ELR (cell line): ENCODE measurements around the gene GSTK1.
"Not testable (repeated sequence)": the region's sequence is repeated elsewhere in the genome, so short reads cannot be mapped to it uniquely, and the experiment has no call there.

ENCODE experiments used
- DNase-seq: peaks from one replicate; pipeline ENCODE4 v3.0.0-alpha.2; 2015; ENCODE audit warnings: low read depth

Gene GSTK1

DNA sequence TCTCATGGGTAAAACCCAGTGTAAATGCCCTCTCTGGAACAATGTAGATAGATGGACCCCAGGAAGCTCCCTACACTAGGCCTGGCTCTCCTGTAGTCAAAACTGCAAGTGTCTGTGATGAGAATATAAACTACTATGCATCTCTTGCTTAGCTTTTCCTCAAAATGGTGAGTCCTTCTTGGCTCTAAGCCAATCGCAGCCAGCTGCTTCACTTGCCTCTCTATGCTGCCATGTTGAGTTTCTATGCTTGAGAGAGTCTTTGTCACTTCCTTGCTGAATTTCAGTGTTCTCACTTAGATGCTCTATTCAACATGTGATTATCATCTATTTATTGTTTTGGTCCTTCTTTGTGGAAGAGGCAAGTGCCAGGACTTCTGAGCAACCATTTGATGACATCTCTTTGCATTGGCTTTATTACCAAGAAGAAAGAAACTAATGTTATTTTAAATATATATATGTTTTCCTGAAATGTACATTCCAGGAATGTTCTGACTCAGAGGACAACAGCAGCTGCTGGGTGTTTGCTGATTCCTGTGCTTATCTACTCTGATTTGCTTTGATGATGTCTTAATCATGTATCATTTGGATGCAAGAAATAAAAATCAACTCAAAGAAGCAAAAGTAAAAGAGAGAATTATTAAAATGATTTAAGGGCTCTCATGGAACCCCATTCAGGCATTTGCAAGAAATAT, 24.8 kb upstream of the GSTK1 start:
- no peak for DNase-seq

GRCh38 chr7:143239813-143240212, 23.4 kb upstream of the GSTK1 start:
- DNase-seq, result no peak

DNA sequence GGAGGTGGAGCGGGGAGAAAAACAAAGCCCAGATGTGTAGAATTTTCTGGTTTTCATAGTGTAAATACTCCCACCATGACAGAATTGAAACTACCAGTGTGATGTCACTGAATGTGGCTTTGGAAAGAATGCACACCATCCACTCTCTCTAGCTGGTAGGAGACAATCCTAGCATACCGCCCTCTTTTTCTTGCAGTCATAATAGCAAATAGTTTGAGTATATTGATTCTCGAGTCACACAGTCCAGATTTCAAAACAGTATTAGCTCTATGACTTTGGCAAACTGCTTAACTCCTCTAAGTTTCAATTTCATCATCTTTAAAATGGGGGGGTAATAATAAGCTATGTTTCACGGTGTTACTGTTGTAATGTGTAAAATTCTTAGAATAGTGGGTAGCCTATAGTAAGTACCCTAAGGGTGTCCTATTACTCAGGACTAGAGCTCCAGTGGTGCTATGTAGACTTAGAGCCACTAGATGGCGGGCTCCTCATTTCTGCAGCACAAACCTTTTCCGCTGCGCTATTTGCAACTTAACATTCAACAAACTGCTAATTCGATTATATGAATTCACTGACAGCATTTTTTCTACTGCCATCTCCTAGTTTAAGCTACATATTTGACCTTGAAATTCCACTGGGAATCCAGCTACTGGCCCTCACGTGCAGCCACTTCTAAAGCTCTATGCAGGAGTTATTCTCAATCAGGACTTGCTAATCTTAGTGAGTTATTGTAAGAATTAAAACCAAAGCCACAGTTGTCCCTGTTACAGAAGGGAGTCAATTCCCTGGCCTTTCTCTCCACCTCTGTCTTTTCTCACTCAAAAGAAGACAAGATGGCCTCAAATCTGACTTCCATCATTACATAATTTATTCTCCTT, 22.7 kb upstream of the GSTK1 start:
- DNase-seq, result peak; percentile 79

DNA sequence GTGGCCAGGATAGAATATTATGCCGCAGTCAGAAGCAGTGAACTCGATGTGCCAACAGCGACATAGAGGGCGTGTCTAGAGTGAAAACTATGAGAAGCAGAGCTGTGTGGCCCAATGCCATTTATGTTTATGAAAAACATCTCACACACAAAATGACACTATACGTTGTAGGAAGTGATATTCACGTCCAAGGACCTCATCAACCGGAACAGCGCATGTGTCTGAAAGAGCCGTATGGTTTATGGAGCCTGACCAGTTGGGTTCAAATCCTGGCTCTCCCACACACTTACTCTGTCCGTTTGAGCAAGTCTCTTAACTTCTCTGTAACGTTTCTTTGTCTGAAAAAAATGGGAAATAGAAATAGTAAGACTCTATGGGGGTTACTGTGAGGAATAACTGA, 20.9 kb upstream of the GSTK1 start:
- DNase-seq, result no peak

- no peak for DNase-seq
Observed at GRCh38 chr7:143243111-143243510, 20.1 kb upstream of the GSTK1 start.

GRCh38 chr7:143243614-143244013, 19.6 kb upstream of the GSTK1 start:
- no peak for DNase-seq

DNA sequence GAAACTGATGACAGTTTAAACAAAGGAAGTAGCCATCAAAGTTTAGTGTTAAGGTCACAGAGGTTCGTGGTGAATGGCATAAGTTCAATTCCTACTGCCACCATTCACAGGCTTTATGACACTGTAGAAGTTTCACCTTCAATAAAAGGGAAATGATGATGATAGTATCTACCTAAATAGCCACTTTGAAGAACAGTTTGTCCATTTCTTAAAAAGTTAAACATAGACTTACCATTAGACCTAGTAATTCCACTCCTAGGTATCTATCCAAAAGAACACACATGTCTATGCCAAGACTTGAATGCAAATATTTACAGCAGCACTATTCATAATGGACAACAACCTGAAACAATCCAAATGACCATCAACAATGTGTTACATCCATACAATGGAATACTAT, 18.9 kb upstream of the GSTK1 start:
- DNase-seq, result no peak

DNA sequence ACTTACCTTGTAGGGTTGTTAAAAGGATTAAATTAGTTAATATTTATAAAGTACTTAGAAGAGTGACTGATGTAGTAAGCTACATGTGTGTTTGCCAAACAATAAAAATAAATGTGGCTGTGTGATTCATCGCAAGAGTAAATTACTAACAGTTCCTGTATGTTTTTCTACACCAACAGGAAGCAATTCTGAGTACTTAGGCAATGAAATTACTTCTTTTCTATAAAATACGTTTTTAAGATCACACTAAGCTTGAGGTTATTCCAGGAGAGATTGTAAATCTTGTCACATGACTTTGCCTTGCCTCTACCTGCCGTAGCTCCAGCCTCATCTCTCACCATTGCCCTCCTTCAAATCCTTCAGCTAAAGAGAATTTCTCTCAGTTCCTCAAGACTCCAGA, 18.1 kb upstream of the GSTK1 start:
- DNase-seq, result peak; percentile 53

DNA sequence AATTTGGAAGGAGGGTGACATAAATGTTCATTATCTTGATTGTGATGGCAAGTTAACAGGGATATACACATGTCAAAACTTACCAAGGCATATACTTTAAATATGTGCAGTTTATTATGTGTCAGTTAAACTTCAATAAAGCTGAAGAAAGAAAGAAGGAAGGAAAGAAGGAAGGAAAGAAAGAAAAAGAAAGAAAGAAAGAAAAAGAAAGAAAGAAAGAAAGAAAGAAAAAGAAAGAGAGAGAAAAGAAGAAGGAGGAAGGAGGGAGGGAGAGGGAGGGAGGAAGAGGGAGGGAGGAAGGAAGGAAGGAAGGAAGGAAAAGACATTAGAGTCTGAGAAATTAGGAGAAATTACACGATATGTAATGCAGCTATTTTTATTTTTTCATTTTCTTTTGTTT, 15.9 kb upstream of the GSTK1 start:
- no peak for DNase-seq

DNA sequence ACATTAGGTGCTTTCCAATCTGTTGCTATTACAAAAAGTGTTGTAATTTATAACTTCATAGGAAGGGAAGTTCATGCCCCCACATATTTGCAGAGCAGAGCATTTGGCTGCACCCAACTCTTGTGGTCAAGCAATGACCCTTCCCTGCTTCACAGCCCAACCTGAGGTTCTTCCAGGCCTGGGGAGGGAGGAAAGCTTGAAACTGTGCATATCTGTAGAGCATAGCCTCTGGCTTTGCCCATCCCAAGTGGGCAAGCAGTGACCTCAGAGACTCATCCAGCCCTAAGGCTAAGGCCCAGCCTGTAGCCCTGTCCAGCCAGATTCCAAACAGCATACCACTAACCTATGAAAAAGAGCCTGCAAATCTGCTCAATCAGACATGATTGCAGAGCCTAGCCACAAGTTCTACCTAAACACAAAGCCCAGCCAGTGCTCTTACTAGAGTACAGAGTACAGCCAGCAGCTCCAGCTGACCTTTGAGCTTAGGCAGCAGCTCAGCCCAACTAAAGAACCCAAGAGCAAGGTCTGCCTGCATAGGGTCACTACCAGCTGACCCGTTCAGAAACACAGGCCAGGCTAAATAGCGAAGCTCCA, 14.4 kb upstream of the GSTK1 start:
- DNase-seq, result peak; percentile 20

DNA sequence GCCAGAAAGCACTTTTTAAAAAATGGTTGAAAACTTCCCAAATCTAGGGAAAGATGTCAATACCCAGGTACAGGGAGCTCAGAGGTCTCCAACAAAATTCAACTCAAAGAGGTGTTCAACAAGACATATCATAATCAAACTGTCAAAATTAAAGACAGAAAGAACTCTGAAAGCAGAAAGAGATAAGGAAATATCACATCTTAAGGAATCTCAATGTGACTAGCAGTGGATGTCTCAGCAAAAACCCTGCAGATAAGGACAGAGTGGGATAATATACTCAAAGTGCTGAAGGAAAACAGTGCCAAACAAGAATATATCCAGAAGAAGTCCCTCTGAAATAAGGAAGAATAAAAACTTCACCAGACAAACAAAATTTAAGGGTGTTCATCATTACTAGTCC, 13.0 kb upstream of the GSTK1 start:
- DNase-seq, result no peak

- DNase-seq, result no peak
Observed at GRCh38 chr7:143250822-143251221, 12.4 kb upstream of the GSTK1 start.

DNA sequence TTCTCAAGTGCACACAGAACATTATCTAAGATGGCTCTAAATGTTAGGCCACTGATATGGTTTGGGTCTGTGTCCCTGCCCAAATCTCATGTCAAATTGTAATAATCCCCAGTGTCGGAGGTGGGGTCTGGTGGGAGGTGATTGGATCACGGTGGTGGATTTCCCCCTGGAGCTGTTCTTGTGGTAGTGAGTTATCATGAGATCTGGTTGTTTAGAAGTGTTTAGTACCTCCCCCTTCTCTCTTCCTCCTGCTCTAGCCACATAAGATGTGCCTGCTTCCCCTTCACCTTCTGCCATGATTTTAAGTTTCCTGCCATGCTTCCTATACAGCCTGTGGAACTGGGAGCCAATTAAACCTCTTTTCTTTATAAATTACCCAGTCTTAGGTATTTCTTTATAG, 11.2 kb upstream of the GSTK1 start:
- no peak for DNase-seq

GRCh38 chr7:143255564-143255963, 7.7 kb upstream of the GSTK1 start:
- DNase-seq, result no peak

- DNase-seq, result no peak
Observed at GRCh38 chr7:143256325-143256724, 6.9 kb upstream of the GSTK1 start.

GRCh38 chr7:143256932-143257331, 6.3 kb upstream of the GSTK1 start:
- DNase-seq, result no peak

GRCh38 chr7:143257501-143257900, 5.7 kb upstream of the GSTK1 start:
- peak; percentile 37 for DNase-seq

GRCh38 chr7:143258831-143259230, 4.4 kb upstream of the GSTK1 start:
- DNase-seq, result no peak

GRCh38 chr7:143259765-143260164, 3.5 kb upstream of the GSTK1 start:
- no peak for DNase-seq

GRCh38 chr7:143261901-143262300, 1.3 kb upstream of the GSTK1 start:
- no peak for DNase-seq

- not testable (repeated sequence) for DNase-seq
Observed at GRCh38 chr7:143264196-143264568, 941 bp downstream of the GSTK1 start.

GRCh38 chr7:143265017-143265693, 1.9 kb downstream of the GSTK1 start:
- no peak for DNase-seq

GRCh38 chr7:143269251-143269650, 6.0 kb downstream of the GSTK1 start:
- no peak for DNase-seq
